DLD1 (cell line): ENCODE data around the gene GET4.

Experiments used
- in situ Hi-C: cut with HindIII; loops from 2 replicates; pipeline ENCODE4 v1.10.0; 2017; ENCODE audit warnings: low sequenced_read_pairs

GET4 gene

GRCh38 chr7:876077-876971 is at the start of gene GET4:
TSS of gene GET4 (plus strand) at chr7:876554. CDS start at chr7:876646, 92 bp downstream.
- in situ Hi-C loops = no loop called here

- in situ Hi-C loops = no loop called here
Measured at GRCh38 chr7:828793-829561, 47.4 kb upstream of the GET4 start.

GRCh38 chr7:830069-830468 is 46.3 kb upstream of the GET4 start:
- in situ Hi-C loops = no loop called here

GRCh38 chr7:831596-832166 is 44.7 kb upstream of the GET4 start:
- in situ Hi-C loops = no loop called here

- in situ Hi-C loops = no loop called here
Measured at GRCh38 chr7:832167-832967, 44.0 kb upstream of the GET4 start, which contains the start of gene SUN1. TSS of gene SUN1 (plus strand) at chr7:832476. CDS start at chr7:832525, 49 bp downstream.

GRCh38 chr7:832968-833424 is 43.4 kb upstream of the GET4 start:
- in situ Hi-C loops = no loop called here

- in situ Hi-C loops = no loop called here
Measured at GRCh38 chr7:833601-834258, 42.6 kb upstream of the GET4 start.

- in situ Hi-C loops = no loop called here
Measured at GRCh38 chr7:834277-834676, 42.1 kb upstream of the GET4 start.

GRCh38 chr7:835021-835420 is 41.3 kb upstream of the GET4 start:
- in situ Hi-C loops = no loop called here

GRCh38 chr7:835485-836401 is 40.6 kb upstream of the GET4 start:
- in situ Hi-C loops = no loop called here

- in situ Hi-C loops = no loop called here
Measured at GRCh38 chr7:836429-836828, 39.9 kb upstream of the GET4 start.

- in situ Hi-C loops = no loop called here
Measured at GRCh38 chr7:837001-837400, 39.4 kb upstream of the GET4 start.

- in situ Hi-C loops = no loop called here
Measured at GRCh38 chr7:840001-840600, 36.3 kb upstream of the GET4 start.

- in situ Hi-C loops = no loop called here
Measured at GRCh38 chr7:841943-842342, 34.4 kb upstream of the GET4 start.

GRCh38 chr7:842431-843031 is 33.8 kb upstream of the GET4 start:
- in situ Hi-C loops = no loop called here

GRCh38 chr7:843230-843629 is 33.1 kb upstream of the GET4 start:
- in situ Hi-C loops = no loop called here

- in situ Hi-C loops = no loop called here
Measured at GRCh38 chr7:844043-844442, 32.3 kb upstream of the GET4 start.

- in situ Hi-C loops = no loop called here
Measured at GRCh38 chr7:844514-844913, 31.8 kb upstream of the GET4 start.
